K562 (cell line): ENCODE results near the gene TTC31. TPM values are rescaled to one million over a fixed set of nuclear protein-coding genes. Genes with fewer than 3 reads are reported as not detected.

Experiments used
- ATAC-seq: fragments of 200-7000 bp; cut with Tn5 transposase; 3 replicates; pipeline ENCODE4 v1.9.1; 2020; ENCODE audit warnings: moderate library complexity
- BruUV-seq: library from RNA; stranded (reverse); fragments of 400-500 nt; replicated peaks from 2 replicates; lab custom pipeline; 2021; lab: Mats Ljungman, UMichigan
- CTCF ChIA-PET: fragments of 300-600 bp; formaldehyde crosslinking; extraction: SDS; loops from one replicate; lab custom pipeline; 2021; ENCODE audit warnings: low intra/inter-chr PET ratio; lab: Yijun Ruan, JAX
- POLR2A ChIA-PET: fragments of 300-600, 350-650 bp; sonication (Branson Sonifier 250); formaldehyde crosslinking; extraction: SDS; loops from one replicate; lab custom pipeline; 2021; ENCODE audit warnings: antibody characterized with exemption, inconsistent platforms; lab: Yijun Ruan, JAX
- DNase-seq, 4 experiments: peaks; one replicate each; pipeline versions ENCODE4 v3.0.0 to v3.0.0-alpha.2; 2011 to 2018; ENCODE audit warnings: low spot score in 3 of 4, mixed read lengths in 3 of 4; ENCODE audit errors: extremely low read depth in 1 of 4
- FAIRE-seq: peaks from 2 replicates; lab custom pipeline; 2011; peaks lifted over from hg19 to GRCh38; lab: Jason Lieb, UNC
- H2AFZ ChIP-seq: 2 replicates; pipeline ENCODE4 v1.6.0; 2011; ENCODE audit warnings: low read depth, low read length, control low read depth, inconsistent platforms
- H3K27ac ChIP-seq: fragments of 200-600 bp; 3 replicates; pipeline ENCODE4 v1.8.0; 2011; ENCODE audit warnings: low read depth, mild to moderate bottlenecking, control low read depth, inconsistent platforms, low read length, moderate library complexity, mixed read lengths; ENCODE audit errors: extremely low read depth
- H3K27me3 ChIP-seq, 2 experiments: fragments of 300-600 bp in 1 of 2; 2 replicates in 1 of 2; 3 replicates in 1 of 2; pipeline versions ENCODE4 v1.6.0 to v1.8.0; 2011; ENCODE audit warnings: inconsistent platforms in 2 of 2, low read length in 2 of 2, mild to moderate bottlenecking in 1 of 2, mixed read lengths in 1 of 2, moderate library complexity in 1 of 2; ENCODE audit not compliant: control insufficient read depth in 2 of 2, insufficient read depth in 2 of 2
- H3K36me3 ChIP-seq: fragments of 300-600 bp; 3 replicates; pipeline ENCODE4 v1.8.0; 2011; ENCODE audit warnings: mild to moderate bottlenecking, low read length, inconsistent platforms; ENCODE audit not compliant: control insufficient read depth, insufficient read depth
- H3K4me1 ChIP-seq, 2 experiments: fragments of 200-600 bp in 1 of 2; replicated peaks in 1 of 2; 2 replicates in 1 of 2; 3 replicates in 1 of 2; pipeline versions ENCODE4 v1.5.1 to v1.8.0; 2011; ENCODE audit warnings: inconsistent platforms in 2 of 2, low read length in 2 of 2, mild to moderate bottlenecking in 1 of 2, mixed read lengths in 1 of 2, moderate library complexity in 1 of 2; ENCODE audit not compliant: control insufficient read depth in 2 of 2, insufficient read depth in 2 of 2
- H3K4me2 ChIP-seq: 2 replicates; pipeline ENCODE4 v1.6.1; 2011; ENCODE audit warnings: low read length, control low read depth, inconsistent platforms, mixed read lengths; ENCODE audit not compliant: insufficient read depth
- H3K4me3 ChIP-seq: fragments of 200-600 bp; sonication (generic), shearing (Covaris generic); 2 replicates; pipeline ENCODE4 v1.5.1; 2016; ENCODE audit warnings: control low read depth, inconsistent platforms
- H3K79me2 ChIP-seq: fragments of 200-600 bp; 3 replicates; pipeline ENCODE4 v1.8.0; 2011; ENCODE audit warnings: low read length, inconsistent platforms; ENCODE audit not compliant: control insufficient read depth, insufficient read depth
- H3K9ac ChIP-seq, 2 experiments: 2 replicates each; pipeline versions ENCODE4 v1.6.0 to v1.6.1; 2011; ENCODE audit warnings: low read depth in 2 of 2, low read length in 2 of 2, control low read depth in 1 of 2, inconsistent platforms in 1 of 2, mild to moderate bottlenecking in 1 of 2, mixed read lengths in 1 of 2; ENCODE audit not compliant: insufficient read depth in 1 of 2
- H3K9me1 ChIP-seq: one replicate; pipeline ENCODE4 v1.6.0; 2011; ENCODE audit warnings: inconsistent platforms, mild to moderate bottlenecking, low read length, moderate library complexity; ENCODE audit not compliant: control insufficient read depth, insufficient read depth
- H3K9me3 ChIP-seq: replicated peaks from 2 replicates; pipeline ENCODE4 v1.5.1; 2011; ENCODE audit warnings: low read depth, low read length, inconsistent platforms; ENCODE audit not compliant: control insufficient read depth, insufficient read depth
- H4K20me1 ChIP-seq: replicated peaks from 2 replicates; pipeline ENCODE4 v1.6.1; 2011; ENCODE audit warnings: low read length, inconsistent platforms, mixed read lengths; ENCODE audit not compliant: control insufficient read depth, insufficient read depth
- BCLAF1 ChIP-seq, 2 experiments: fragments of 450-650 bp in 1 of 2; IDR thresholded peaks; 2 replicates each; pipeline ENCODE4 v1.6.1; 2011 to 2017; ENCODE audit warnings: low read depth in 2 of 2, antibody characterized with exemption in 1 of 2, borderline replicate concordance in 1 of 2, low read length in 1 of 2, mild to moderate bottlenecking in 1 of 2, mixed read lengths in 1 of 2; ENCODE audit not compliant: control insufficient read depth in 1 of 2
- FOXK1 ChIP-seq: sonication (generic); formaldehyde crosslinking; IDR thresholded peaks from 2 replicates; pipeline ENCODE4 v1.8.0; 2022; ENCODE audit warnings: missing genetic modification reagents, mild to moderate bottlenecking, borderline replicate concordance
- HIVEP1 ChIP-seq: fragments of 250-450 bp; sonication (Bioruptor Pico); IDR thresholded peaks from 2 replicates; pipeline ENCODE4 v1.4.0; 2020; ENCODE audit warnings: mild to moderate bottlenecking
- MXD1 ChIP-seq: fragments of 250-450 bp; sonication (Bioruptor Pico); IDR thresholded peaks from 2 replicates; pipeline ENCODE4 v1.8.0; 2021; ENCODE audit warnings: borderline replicate concordance, mild to moderate bottlenecking, moderate library complexity; ENCODE audit not compliant: poor library complexity, severe bottlenecking
- PHTF2 ChIP-seq: fragments of 250-450 bp; sonication (Bioruptor Pico); IDR thresholded peaks from 2 replicates; pipeline ENCODE4 v1.5.0; 2021; ENCODE audit warnings: mild to moderate bottlenecking
- RFX7 ChIP-seq: fragments of 250-450 bp; sonication (Bioruptor Pico); IDR thresholded peaks from 2 replicates; pipeline ENCODE4 v1.5.1; 2021; ENCODE audit warnings: mild to moderate bottlenecking
- SNRNP70 ChIP-seq: fragments of 200-400 bp; formaldehyde crosslinking; optimal IDR thresholded peaks from 2 replicates; pipeline ENCODE3; 2017; ENCODE audit warnings: low read depth, low read length
- ZNF778 ChIP-seq: fragments of 450-650 bp; formaldehyde crosslinking; IDR thresholded peaks from 2 replicates; pipeline ENCODE4 v1.4.0; 2020; ENCODE audit warnings: mild to moderate bottlenecking, moderate library complexity
- WGBS: fragments of 100-300 bp; shearing (Covaris generic); methylation state at CpG from one replicate; pipeline ENCODE4 v1.1.6; 2016; ENCODE audit warnings: low coverage, mixed read lengths; ENCODE audit not compliant: insufficient coverage; ENCODE audit errors: missing lambda C conversion rate; 5-methylcytosine and 5-hydroxymethylcytosine counted together
- in situ Hi-C: fragments of 300-500 bp; cut with MboI; formaldehyde crosslinking; loops from 4 replicates; pipeline ENCODE4 v1.15.0; 2018; ENCODE audit warnings: inconsistent platforms, mixed read lengths
- intact Hi-C: fragments of 100-400 bp; cut with micrococcal nuclease; formaldehyde crosslinking; loops from 2 replicates; pipeline ENCODE4 v1.14.2; 2022
- polyA plus RNA-seq, 8 experiments: library from polyadenylated mRNA; depleted of rRNA in 4 of 8; stranded (reverse) in 5 of 8; unstranded in 3 of 8; fragments of >200 nt; fragmentation: Nextera tagmentation in 2 of 8; fragmentation: Illumina TruSeq in 1 of 8; extraction: Ambion mirVana in 2 of 8; extraction: Trizol in 1 of 8; gene quantifications; 2 replicates each; pipeline versions ENCODE4 v1.2.1 to v1.2.3, GENCODE V29; 2011 to 2014; ENCODE audit warnings: inconsistent platforms in 1 of 8, missing spikeins in 1 of 8
- total RNA-seq, 7 experiments: library from RNA; depleted of rRNA in 6 of 7; stranded (reverse); fragments of >200 nt in 6 of 7; fragmentation: Illumina TruSeq in 2 of 7; extraction: Trizol in 2 of 7; gene quantifications; 2 replicates each; pipeline versions ENCODE4 v1.2.1 to v1.2.3, GENCODE V29; 2011 to 2021; ENCODE audit warnings: low replicate concordance in 1 of 7

TTC31 gene
- total and polyA plus RNA-seq, 9 of the 15 experiments (the other 6 are each of a cell fraction or from before 2014, with no cell fraction given) = 4.7 to 30.5 (median 15.9) TPM

GRCh38 chr2:74493546-74493945 lies 10.7 kb downstream of the TTC31 start:
- CTCF ChIA-PET = no interaction called here
- in situ Hi-C loops = no loop called here
- no peak overlapping the region for H3K27ac ChIP-seq
- H3K4me2 ChIP-seq = no peak overlapping the region
- 64% methylated on average over 3 of the region's 3 CpGs for WGBS
- BruUV-seq = TSS peak; percentile 11
- no peak for ATAC-seq
- peaks cover 50% of the 10 kb centered on the region; the same call in 2 of the 3 replicates for H3K36me3 ChIP-seq
- no peak overlapping the region for H3K9ac ChIP-seq
- FAIRE-seq = no peak
- TF ChIP-seq PHTF2 (CRISPR knock-in tag) = no peak
- TF ChIP-seq RFX7 (CRISPR knock-in tag) = no peak
- no peak for TF ChIP-seq SNRNP70
- TF ChIP-seq BCLAF1 (IDR thresholded peaks at IDR 0.05; ENCODE audit: borderline replicate concordance in 1 of 2, control insufficient read depth in 1 of 2, low read depth in 2 of 2, low read length in 1 of 2) = no peak
- no peak for TF ChIP-seq MXD1
- no peak for TF ChIP-seq HIVEP1 (CRISPR knock-in tag)
- TF ChIP-seq FOXK1 = no peak
- TF ChIP-seq ZNF778 (CRISPR knock-in tag) = no peak
- no peaks in the 10 kb centered on the region for H3K9me3 ChIP-seq
- no peaks in the 10 kb centered on the region for H3K79me2 ChIP-seq
- H2AFZ ChIP-seq = no peak overlapping the region
- no peaks in the 10 kb centered on the region for H3K9me1 ChIP-seq
- H4K20me1 ChIP-seq = no peaks in the 10 kb centered on the region
- DNase-seq = no peak
- no peaks in the 10 kb centered on the region for H3K27me3 ChIP-seq
- H3K4me3 ChIP-seq = no peak overlapping the region
- H3K4me1 ChIP-seq = peaks cover 4 to 15% of the 10 kb centered on the region in 2 experiments; a peak in 4 of 5 replicates
- POLR2A ChIA-PET = interaction anchor here (0.7 to 1.3 kb wide), 6 partner anchors 8 to 102 kb away, joined by 3 to 4 read pairs (median 4); partner anchors contain the start of gene DQX1
- intact Hi-C loops = no loop called here
